GM18505 (cell line): ENCODE data around the gene TPRA1.
A peak's percentile ranks its signal among the peaks of the same experiment; 100 is the strongest.

ENCODE experiments used
- ATAC-seq: cut with Tn5 transposase; IDR thresholded peaks from one replicate; pipeline ENCODE4 v1.9.1; 2021; ENCODE audit not compliant: unreplicated experiment
- POLR2A ChIP-seq: IDR thresholded peaks from 4 replicates; pipeline ENCODE4 v1.6.1; 2011; ENCODE audit warnings: borderline replicate concordance; ENCODE audit not compliant: insufficient read depth, insufficient read length; ENCODE audit errors: extremely low read depth

TPRA1 gene

GRCh38 chr3:127549826-127550467 lies 40.6 kb downstream of the TPRA1 start:
- no peak for ATAC-seq
- no peak for TF ChIP-seq POLR2A

GRCh38 chr3:127547761-127548605 lies 42.5 kb downstream of the TPRA1 start:
- TF ChIP-seq POLR2A = no peak
- peak; percentile 63 for ATAC-seq

GRCh38 chr3:127546970-127547733 lies 43.4 kb downstream of the TPRA1 start:
- ATAC-seq = no peak
- TF ChIP-seq POLR2A = no peak

- TF ChIP-seq POLR2A = no peak
- ATAC-seq = no peak
Measured at GRCh38 chr3:127546554-127546953, 44.0 kb downstream of the TPRA1 start.

- TF ChIP-seq POLR2A = no peak
- no peak for ATAC-seq
Measured at GRCh38 chr3:127545711-127546457, 44.6 kb downstream of the TPRA1 start.

- ATAC-seq = no peak
- TF ChIP-seq POLR2A = no peak
Measured at GRCh38 chr3:127545216-127545615, 45.3 kb downstream of the TPRA1 start.

- no peak for TF ChIP-seq POLR2A
- ATAC-seq = no peak
Measured at GRCh38 chr3:127544803-127545201, 45.7 kb downstream of the TPRA1 start.

- peak; percentile 68 for ATAC-seq
- TF ChIP-seq POLR2A = no peak
Measured at GRCh38 chr3:127544192-127544802, 46.2 kb downstream of the TPRA1 start.

- ATAC-seq = no peak
- no peak for TF ChIP-seq POLR2A
Measured at GRCh38 chr3:127543441-127543840, 47.1 kb downstream of the TPRA1 start.

- no peak for ATAC-seq
- no peak for TF ChIP-seq POLR2A
Measured at GRCh38 chr3:127542441-127542952, 48.0 kb downstream of the TPRA1 start.

- TF ChIP-seq POLR2A = no peak
- no peak for ATAC-seq
Measured at GRCh38 chr3:127541320-127541719, 49.2 kb downstream of the TPRA1 start.

GRCh38 chr3:127539366-127540060 lies 51.0 kb downstream of the TPRA1 start:
- TF ChIP-seq POLR2A = no peak
- no peak for ATAC-seq
